HG03045 (cell line): ENCODE measurements around the gene TMEM181.

ENCODE experiments used
- ATAC-seq: cut with Tn5 transposase; IDR thresholded peaks from one replicate; pipeline ENCODE4 v1.9.1; 2021; ENCODE audit warnings: mild to moderate bottlenecking, moderate library complexity; ENCODE audit not compliant: unreplicated experiment

Gene TMEM181

GRCh38 chr6:158561321-158561884, 1.5 kb downstream of the TMEM181 start:
- ATAC-seq = no peak

DNA sequence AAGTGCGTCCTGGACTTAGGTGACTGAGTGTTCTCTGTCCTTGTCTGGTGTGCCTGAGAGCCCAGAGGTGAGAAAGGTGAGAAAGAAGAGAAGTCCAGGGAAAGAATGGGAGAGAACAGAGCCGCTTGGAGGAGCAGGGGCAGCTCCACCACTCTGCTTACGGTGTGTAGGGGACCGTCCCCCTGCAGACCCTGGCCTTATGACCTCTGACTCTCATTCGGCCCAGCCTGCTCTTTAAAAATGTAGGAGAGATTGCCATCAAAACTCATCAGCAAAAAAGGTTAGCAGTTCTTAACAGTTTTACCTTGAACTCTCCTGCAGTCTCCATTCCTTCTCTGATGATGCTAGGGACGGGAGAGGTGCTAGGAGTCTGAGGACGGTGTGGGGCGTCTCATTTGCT, 2.0 kb downstream of the TMEM181 start:
- ATAC-seq = no peak

DNA sequence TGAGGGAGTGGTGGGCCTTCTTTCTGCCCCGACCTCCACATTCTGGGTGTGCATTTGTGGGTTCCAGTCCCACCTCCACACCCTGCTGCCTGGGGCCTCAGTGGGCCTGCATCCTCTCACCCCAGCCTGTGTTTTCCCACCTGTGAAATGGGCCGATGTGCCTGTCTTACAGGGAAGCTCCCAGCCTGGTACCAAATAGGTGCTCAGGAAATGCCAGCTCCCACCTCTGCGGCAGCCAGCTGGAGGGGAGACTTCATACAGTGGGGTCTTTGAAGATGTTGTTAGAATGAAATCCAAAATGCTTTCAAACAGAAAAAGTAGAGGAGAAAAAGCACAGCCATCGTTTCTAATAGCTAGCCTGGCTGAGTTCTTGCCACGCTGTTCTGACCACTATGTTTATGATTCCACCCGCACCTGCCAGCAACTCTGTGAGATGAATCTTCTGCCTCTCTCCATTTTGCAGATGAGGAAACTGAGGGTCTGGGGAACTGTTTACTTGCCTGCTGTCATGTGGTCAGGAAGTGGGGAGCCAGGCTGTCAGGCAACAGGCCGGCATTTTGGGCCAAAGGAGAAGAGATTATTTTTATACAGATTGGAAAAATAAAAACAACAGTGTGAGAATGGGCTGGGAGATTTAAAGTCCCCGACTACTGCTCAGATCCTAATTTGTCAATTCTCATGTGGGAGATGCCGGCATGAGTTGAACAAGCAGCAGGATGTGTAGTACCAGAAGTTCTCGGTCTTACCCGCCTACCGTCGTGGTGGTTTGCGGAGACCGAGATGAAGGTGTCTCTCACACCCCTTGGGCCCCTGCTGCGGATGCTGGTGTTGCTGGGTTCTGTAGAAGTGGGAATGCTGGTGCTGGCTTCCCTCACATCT, 4.6 kb downstream of the TMEM181 start:
- no peak for ATAC-seq

DNA sequence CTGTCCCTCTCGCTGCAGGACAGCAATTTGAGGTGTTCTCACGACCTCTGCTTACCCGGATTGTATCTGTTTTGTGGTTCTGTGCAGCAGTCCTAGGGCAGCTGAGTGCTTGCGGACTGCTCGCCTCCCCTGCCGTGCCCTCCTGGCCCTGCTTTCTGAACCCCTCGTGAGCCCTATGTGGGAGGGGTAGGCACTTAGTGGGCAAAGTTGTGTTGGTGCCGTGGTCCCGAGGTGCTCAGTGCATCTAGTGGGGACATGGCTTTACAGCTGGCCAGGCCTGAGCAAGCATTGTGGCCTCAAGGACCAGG, 5.2 kb downstream of the TMEM181 start:
- no peak for ATAC-seq

- no peak for ATAC-seq
Measured at GRCh38 chr6:158565482-158566040, 5.7 kb downstream of the TMEM181 start.

DNA sequence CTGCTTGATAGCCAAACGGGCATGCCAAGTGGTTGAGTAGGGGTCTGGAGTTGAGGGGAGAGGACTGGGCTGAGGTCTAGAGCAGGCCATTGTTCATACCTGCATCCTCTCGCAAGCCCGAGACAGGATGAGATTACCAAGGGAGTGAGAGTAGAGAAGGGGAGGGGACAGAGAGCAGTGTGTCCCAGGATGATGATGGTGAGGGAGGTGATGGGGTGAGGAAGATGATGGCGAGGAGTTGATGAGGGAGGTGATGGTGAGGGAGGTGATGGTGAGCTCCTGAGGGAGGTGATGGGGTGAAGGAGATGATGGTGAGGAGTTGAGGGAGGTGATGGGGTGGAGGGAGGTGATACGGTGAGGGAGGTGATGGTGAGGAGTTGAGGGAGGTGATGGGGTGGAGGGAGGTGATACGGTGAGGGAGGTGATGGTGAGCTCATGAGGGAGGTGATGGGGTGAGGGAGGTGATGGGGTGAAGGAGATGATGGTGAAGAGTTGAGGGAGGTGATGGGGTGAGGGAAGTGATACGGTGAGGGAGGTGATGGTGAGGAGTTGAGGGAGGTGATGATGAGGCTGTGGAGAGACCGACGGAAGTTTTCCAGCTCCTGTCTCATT, 6.4 kb downstream of the TMEM181 start:
- ATAC-seq = no peak

DNA sequence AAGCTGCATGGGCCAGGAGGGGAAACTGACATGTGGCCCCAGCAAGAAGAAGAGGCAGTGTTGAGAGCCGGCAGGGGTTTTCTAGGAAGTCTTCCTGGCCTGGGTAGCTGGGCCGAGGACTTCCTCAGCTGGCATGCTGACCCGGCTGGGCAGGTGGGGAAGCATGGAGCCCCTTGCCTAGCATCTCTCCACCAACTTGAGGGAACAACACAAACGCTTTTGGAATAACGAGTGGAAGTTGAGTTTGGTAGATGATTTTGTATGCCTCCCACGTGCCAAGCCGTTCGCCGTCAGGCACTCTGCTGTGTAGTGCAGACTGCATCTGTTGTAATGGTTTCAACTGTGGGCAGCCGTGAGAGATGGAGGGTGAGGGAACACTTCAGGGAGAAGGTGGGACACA, 7.3 kb downstream of the TMEM181 start:
- no peak for ATAC-seq

GRCh38 chr6:158567871-158568401, 8.0 kb downstream of the TMEM181 start:
- ATAC-seq = no peak

DNA sequence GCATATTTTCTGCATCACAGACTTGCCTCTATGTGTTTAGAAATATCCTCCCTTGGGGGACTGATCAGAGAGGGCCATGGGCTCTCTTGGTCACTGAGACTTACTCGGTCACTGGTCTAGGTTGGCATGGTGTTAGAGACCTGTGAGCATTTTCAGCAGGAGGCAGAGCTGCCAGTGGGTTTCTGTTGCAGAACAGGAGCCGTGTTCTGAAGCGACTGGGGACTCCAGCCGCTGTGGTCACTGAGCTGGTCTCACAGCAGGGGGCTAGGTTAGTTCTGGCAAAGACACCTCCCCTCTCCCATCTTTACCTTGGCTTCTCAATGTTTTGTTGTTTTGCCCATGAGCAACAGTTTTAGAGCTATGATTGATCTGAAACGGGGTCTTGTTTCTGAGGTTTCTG, 8.7 kb downstream of the TMEM181 start:
- ATAC-seq = no peak

GRCh38 chr6:158569036-158569435, 9.1 kb downstream of the TMEM181 start:
- no peak for ATAC-seq

DNA sequence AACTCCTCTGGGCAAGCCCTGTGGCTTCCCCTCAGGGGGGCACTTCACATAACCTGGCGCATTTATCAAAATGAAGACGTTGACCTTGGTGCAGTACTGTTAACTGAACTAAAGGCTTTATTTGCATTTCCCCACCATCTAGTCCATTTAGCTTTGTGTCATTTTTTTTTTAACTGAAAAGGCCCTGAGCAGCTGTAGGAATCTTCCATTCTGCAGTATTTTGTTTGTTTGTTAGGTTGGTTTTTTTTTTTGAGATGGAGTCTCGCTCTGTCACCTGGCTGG, 10.7 kb downstream of the TMEM181 start:
- ATAC-seq = no peak

GRCh38 chr6:158571826-158572652, 12.1 kb downstream of the TMEM181 start:
- ATAC-seq = no peak

DNA sequence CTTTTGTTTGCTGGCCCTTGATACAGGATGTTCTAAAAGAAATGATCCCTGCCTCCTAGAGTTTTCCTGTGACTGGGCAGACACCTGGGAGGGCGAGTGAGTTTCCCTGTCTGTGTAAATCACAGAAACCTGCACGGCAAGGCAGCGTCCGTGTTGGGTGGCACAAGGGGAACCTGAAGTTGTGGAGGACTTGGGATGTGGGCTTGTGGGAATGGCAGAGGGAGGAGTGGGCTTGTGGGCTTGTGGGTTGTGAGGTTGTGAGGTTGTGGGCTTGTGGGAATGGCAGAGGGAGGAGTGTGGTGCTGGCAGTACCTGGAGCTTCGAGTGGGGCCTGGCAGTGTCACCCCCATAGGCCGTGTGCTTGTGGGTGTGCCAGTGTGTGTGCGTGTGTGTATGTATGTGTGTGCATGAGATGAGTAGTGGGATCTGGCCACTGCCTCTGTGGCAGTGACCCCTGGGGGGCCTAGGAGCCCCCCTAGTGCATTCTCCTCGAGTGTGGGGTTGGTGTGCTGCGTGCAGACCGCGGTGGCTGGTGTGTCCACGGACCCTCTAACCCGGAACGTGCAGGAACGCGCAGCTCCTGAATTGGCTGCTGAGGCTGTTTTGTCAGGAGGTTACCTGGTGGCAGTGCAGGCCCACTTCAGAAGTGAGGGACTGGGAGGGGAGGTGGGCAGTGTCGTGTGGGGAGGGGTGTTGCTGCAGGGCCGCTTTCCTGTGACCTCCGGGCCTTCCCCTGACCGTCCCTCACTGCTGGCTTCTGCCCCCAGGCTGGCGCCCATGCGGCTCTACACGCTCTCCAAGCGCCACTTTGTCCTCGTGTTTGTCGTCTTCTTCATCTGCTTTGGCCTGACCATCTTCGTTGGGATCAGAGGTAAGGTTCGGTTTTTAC, 13.0 kb downstream of the TMEM181 start:
- no peak for ATAC-seq

- ATAC-seq = no peak
Measured at GRCh38 chr6:158573542-158573931, 13.6 kb downstream of the TMEM181 start.

DNA sequence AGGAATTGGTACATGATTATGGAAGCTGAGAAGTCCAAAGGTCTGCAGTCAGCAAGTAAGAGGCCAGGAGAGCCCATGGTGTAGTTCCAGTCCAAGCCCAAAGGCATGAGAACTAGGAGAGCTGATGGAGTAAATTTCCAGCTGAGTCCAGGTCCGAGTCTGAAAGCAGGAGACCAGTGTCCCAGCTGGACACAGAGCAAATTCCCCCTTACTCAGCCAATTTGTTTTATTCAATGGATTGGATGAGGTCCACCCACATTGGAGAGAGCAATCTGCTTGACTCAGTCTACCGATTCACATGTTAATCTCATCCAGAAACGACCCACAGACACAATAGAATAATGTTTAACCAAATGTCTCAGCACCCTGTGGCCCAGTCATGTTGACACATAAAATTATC, 14.9 kb downstream of the TMEM181 start:
- no peak for ATAC-seq

GRCh38 chr6:158575550-158575949, 15.7 kb downstream of the TMEM181 start:
- no peak for ATAC-seq

GRCh38 chr6:158584236-158584651, 24.4 kb downstream of the TMEM181 start:
- no peak for ATAC-seq

DNA sequence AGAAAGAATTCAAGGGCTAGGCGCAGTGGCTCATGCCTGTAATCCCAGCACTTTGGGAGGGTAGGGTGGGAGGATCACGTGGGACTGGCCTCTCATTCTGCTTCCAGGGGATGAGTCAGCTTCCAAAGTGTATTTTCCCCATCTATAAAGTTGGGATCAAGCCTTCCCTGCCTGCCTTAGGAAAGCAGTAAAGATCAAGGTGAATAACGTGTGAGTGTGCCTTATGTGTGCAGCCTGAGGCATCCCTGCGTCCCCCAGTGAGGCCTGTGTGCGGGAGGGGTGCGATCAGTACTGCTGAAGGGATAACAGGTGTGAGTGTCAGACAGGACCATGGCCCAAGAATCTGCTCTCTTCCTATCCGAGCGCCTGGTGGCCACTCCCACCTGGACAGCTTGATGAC, 26.8 kb downstream of the TMEM181 start:
- no peak for ATAC-seq

GRCh38 chr6:158589366-158589765, 29.5 kb downstream of the TMEM181 start:
- ATAC-seq = no peak

GRCh38 chr6:158591134-158591809, 31.4 kb downstream of the TMEM181 start:
- ATAC-seq = no peak
